Measurements from ENCODE around the gene AK5.
"Not testable (repeated sequence)": the region's sequence is repeated elsewhere in the genome, so short reads cannot be mapped to it uniquely, and the experiment has no call there.

Gene AK5

DNA sequence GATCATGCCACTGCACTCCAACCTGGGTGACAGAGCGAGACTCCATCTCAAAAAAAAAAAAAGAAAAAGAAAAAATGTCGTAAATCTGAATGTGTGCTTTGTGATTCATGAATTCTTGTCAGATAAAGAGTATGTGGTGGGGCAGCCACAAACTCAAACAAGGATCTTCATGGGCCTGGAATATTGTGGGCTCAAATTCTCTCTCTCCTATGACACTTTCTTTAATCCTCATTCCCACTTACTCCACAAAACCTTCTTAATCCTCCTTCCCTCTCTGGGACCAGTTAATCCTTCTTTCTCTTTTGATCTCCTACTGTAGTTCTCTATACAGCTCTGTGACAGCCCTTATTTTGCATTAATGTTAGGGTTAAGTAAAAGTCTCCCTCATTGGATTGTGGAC, 112.3 kb downstream of the AK5 start:
- no peak overlapping the region for H3K4me3 ChIP-seq (ENCODE audit: low read depth, low read length)

DNA sequence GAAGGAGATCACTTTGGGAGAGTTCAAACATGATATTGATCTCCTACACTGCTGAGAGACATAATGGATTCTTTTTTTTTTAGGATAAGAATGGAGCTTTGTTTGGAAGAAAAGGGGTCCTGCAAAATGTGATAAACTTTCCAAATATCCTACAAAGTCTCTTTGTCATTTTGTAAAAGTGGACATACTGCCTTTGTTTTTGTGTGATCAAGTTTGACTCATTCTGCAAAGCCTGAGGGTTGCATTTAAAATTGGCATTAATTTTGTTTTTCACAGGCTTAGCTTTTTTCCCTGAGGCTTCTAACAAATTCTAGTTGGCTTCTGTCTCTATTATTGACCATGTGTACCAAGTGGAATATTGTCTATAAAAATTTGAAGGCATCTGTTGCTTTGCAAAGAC, 113.2 kb downstream of the AK5 start:
- no peak overlapping the region for H3K4me3 ChIP-seq (ENCODE audit: low read depth, low read length)

DNA sequence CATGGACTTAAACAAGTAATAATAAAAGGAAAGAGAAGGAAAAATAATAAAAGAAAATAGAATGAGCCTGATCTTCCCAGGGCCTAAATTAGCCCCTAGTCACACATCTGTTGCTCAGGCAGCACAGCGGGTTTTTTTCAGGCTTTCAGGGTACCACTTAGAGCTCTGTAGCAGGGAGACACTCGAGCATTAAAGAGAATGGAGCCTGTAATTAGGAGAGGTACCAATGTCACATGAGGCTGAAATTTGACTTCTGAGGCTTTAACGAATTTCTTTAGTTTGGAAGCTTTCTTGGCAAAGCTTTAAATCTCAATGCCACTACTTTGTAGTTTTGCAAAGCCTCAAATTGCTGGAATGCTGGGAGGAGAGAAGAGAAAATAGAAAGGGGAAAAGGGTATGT, 116.3 kb downstream of the AK5 start:
- H3K4me3 ChIP-seq (ENCODE audit: low read depth, low read length) = no peak overlapping the region

DNA sequence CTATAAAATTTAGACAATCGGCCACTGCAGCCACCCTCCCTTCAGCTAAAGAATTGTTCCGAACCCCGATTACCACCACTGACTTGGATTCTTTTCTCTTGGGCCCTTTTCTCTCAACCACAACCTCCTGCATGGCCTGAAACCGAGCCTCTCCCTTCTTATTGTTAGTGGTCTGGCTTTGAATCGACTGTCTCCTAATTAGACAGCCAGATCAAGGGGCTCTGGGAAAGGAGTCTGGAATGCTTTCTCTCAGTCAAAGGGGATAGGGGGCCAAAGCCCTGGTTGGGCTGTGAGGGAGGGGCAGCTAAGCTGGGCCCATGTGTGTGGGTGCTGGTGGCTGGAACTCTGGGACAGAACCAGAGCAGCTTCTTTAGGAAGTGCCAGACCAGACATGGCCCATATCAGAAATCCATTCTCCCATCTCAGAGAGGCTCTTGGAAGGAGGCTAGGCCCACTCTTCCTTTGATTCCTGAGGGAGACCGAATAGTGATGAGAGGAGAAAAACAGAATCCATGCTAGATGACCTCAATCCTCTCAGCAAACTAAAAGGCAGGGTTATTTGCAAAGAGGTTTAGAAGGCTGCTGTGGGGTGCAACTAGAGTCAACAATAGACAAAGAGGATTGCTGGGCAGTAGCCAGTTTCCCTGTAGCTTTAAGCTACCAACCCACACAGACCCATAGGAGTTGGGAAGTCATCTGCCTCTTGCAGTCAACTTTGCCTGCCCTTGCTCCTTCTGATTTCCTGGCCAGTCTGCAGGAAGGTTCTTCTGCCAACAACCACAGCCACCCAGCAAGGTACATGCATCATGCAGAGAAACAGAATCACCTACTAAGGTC, 117.6 kb downstream of the AK5 start:
- no peak overlapping the region for H3K4me3 ChIP-seq (ENCODE audit: low read depth, low read length)

DNA sequence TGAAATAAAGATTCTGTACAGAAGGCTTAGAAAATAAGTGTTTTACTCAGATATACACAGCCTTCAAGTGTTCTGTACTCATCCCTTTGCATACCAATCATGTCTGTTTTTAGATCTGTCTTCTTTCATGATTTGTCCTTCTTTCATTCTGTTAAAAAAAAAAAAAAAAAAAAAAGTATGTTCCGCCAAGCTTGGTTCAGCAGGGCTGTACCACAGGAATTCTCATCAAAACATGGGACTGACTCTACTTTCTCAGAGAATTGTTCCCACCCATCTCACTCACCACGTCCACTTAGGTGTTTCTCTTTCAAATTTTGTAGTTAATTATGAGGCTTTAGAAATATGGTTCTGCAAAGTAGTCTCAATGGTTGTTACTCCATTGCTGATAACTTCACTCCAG, 119.0 kb downstream of the AK5 start:
- H3K4me3 ChIP-seq (ENCODE audit: low read depth, low read length) = no peak overlapping the region

DNA sequence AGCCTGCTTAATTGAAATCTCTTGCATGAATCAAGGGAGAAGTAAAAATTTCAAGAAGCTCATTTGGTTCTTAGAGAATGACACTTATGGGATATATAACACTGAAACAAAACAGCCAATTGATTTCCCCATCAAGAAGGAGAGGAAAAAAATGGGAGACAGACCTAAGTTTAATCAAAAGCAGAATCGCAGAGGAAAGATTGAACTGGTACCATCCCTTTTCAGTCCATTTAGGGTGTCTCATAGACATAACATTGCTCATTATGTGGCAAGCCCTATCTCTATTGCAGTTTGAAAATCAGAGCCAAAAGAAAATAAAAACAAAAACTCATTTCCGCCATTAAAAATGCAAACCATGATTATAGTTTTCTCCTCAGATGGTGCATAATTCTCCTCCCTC, 119.6 kb downstream of the AK5 start:
- no peak overlapping the region for H3K4me3 ChIP-seq (ENCODE audit: low read depth, low read length)

DNA sequence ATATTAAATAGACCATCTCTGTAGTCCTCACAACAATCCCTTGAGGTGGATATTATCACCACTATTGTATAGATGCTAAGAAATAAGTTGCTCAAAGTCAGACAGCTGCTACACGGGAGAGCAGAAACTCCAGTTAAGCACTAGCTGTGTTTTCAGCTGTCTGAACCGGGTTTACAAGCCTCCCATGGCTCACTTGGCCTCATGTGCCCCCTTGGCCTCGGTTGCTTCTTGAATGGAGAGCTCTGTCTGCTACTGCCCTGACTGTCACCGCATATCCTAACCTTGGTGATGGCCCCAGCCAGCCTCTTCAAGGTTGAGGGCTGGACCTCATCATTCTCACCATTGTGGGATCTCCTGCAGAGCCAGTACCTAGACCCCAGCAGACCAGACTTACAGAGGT, 123.4 kb downstream of the AK5 start:
- H3K4me3 ChIP-seq (ENCODE audit: low read depth, low read length) = no peak overlapping the region

DNA sequence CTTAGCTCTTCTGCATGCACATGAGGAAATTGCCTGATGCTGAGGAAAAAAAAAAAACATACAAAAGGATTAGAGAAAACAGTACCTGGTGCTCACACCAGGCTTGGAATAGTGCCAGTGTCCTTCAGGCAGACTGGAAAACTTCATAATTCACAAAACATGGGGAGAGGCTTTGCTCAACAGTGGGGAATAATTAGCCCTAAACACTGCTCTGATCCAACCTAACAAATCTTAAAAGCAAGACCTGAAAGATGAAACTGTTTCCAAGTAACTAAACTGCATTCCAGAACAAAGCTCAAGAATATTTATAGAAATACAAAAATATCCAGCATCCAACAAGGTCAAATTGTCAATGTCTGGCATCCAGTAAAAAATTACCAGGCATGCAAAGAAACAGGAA, 124.8 kb downstream of the AK5 start:
- H3K4me3 ChIP-seq (ENCODE audit: low read depth, low read length) = no peak overlapping the region

DNA sequence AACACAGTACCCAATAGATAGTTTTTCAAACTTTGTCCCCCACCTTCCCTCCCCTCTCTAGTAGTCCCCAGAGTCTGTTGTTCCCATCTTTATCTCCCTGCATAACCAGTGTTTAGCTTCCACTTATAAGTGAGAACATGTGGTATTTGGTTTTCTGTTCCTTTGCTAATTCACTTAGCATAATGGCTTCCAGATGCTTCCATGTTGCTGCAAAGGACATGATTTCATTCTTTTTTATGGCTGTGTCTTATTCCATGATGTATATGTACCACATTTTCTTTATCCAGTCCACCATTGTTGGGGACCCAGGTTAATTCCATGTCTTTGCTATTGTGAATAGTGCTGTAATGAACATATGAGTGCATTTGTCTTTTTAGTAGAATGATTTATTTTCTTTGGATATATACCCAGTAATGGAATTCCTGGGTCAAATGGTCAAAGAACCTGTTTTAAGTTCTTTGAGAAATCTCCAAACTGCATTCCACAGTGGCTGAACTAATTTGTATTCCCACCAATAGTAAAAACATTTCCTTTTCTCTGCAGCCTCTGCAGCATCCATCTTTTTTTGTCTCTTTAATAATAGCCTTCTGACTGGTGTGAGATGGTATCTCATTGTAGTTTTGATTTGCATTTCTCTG, 126.0 kb downstream of the AK5 start:
- no peak overlapping the region for H3K4me3 ChIP-seq (ENCODE audit: low read depth, low read length)

DNA sequence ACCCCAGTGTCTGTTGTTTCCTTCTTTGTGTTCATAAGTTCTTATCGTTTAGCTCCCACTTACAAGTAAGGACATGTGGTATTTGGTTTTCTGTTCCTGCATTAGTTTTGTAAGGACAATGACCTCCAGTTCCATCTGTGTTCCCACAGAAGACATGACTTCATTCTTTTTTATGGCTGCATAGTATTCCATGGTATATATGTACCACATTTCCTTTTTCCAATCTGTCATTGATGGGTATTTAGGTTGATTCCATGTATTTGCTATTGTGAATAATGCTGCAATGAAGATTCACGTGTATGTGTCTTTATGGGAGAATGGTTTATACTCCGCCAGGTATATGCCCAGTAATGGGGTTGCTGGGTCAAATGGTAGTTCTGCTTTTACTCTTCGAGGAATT, 127.1 kb downstream of the AK5 start:
- H3K4me3 ChIP-seq (ENCODE audit: low read depth, low read length) = not testable (repeated sequence)

DNA sequence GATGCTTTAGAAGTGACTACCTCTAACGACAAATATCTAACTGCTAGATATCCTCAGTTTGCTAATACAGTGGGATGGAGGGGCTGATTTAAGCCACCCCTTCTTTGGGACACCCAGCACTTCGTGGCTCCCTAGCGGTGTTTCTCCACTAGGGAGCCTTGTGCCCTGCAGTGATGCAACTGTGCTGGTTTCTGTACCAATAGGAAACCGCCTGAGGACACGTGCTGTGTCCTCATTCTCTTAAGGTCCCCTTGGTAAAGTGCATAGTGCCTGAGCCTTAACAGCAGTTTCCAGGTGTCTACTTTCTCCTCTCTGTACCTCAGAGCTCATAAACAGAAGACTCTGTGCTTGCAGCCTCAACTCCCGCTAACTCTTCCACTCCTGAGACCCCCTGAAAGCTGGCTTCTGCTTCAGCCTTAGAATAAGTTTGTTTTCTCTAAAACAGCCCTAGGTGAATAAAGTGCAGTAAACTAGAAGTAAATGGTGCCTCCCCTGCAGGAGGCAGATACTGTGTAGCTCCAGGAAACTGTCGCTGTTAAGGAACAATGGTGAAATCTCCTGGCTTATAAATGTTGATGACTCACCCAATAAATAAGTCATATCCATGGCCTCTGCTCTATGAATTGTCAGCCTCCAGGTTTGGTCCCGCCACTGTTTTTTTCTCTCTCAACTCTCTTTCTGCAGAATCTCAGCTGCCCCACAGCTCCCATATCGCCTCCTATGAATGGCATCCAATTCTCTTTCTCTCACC, 130.4 kb downstream of the AK5 start:
- H3K4me3 ChIP-seq (ENCODE audit: low read depth, low read length) = no peak overlapping the region

DNA sequence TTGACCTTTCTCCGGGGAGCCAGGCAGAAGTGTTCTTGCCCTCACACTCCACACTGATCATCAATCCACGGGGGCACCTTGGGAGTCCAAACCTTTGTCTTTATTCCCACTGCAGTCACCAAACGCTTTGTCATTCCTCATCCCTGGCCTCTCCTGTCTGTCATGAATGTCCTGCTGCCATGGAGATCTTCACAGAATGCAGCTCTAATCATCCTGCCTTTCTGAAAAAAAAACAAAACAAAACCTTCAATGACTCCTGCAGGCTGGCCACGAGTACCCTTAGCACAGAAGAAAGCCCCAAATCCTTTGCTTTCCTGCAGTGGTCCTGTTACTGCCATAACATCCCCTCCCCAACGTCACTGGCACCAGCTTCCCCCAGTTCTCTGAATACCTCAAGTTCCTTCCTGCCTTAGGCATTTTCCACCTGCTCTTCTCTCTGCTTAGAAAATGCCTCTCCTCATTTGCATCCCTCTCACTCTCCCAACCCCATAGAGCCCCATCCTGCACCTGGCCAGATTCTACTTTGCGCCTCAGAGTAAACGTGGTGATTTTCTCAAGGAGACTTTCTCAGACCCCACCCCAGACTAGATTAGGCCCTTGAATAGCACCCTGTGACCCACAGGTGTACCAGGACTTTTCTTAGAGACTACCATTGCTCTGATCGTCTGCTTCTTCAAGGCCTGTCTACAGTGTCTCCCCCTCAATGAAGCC, 131.2 kb downstream of the AK5 start:
- no peak overlapping the region for H3K4me3 ChIP-seq (ENCODE audit: low read depth, low read length)

DNA sequence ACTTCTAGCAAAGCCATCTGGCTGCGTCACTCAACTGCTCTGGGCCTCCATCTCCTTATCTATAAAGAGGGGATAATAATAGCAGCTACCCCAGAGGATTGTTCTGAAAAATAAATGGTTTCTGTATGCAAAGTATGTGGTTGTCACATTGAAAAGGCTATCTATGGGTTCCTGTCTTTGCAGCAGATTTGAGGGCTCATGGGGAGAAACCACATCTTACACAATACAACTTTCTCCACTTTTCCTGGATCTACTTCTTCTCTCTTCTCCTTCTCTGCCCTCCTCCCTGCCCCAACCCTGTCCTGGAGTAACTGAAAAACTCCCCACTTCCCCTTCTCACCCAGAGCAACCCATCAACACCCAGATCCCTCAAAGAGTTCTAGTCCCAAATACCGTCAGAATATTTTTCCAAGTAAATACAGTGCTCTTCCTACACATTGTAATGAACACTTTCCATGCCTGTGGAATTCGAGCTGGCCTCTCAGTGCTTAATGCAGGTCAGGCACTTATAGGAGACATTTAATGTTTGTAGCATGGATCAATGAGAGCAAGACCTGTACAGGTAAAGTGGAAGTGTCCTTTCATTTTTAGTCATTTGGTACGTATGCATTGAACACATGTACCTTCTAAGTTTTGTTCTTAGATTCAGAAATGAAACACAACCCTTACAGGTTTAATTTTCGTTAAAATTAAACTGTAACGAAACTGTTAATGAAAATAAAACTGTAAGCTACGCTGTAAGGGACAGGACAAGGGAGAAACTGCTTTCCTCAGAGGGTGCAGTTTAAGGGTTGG, 131.9 kb downstream of the AK5 start:
- no peak overlapping the region for H3K4me3 ChIP-seq (ENCODE audit: low read depth, low read length)

DNA sequence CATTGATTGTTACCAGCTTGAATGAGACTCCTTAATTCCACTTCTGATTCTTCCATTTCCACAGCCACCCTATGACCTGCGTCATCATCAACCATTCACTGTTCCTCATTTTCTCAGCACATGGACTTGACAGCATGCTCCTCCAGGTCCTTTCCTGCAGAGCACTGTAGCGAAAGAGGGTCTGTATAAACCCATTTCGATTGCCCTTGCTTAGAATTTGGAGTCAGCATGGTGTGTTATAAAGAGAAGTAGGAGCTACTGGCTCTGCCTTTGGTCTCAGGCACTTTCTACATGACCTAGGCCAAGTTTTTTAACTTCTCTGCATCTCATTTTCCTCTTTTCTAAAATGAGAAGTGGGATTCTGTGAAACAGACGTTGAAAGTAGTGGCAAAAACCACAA, 133.8 kb downstream of the AK5 start:
- no peak overlapping the region for H3K4me3 ChIP-seq (ENCODE audit: low read depth, low read length)

DNA sequence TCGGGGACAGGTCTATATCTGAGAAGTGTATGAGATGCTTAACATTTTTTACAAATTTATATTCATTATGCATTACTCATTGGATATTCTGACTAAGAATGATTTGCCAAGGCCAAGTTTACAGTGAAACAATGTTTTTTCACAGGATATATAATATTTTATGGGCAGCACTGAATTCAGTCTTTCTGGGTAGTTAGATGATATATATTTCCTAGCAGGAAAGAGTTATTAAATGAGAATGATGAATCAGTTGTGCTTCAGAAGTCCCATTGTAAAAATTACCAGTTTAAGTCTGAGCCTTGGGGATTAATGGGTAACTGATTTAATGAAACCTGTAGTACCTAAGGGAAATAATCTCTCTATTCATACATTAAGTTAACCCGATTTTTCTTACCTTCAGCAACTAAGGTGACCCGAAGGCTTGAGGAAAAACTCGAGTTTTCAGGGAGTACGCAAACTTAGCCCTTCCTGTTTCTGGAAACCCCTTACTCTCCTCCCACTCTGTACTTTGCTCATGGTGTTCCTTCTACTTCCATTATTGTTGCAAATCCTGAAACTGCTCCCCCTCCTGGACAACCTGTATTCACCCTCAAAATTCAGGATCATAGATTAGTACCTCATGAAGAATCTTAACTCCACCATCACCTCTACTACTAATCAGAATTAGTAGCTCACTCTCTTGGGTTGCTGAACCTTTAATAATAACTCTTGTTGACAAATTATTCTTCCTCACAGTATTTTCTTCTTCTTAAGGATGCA, 135.1 kb downstream of the AK5 start:
- no peak overlapping the region for H3K4me3 ChIP-seq (ENCODE audit: low read depth, low read length)

DNA sequence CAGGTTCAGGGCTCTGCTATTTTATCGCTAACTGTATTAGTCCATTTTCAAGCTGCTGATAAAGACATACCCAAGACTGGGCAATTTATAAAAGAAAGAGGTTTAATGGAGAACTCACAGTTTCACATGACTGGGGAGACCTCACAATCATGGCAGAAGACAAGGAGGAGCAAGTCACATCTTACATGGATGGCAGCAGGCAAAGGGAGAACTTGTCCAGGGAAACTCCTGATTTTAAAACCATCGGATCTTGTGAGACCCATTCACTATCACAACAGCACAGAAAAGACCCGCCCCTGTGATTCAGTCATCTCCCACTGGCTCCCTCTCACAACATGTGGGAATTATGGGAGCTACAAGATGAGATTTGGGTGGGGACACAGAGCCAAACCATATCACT, 136.2 kb downstream of the AK5 start:
- H3K4me3 ChIP-seq (ENCODE audit: low read depth, low read length) = not testable (repeated sequence)

DNA sequence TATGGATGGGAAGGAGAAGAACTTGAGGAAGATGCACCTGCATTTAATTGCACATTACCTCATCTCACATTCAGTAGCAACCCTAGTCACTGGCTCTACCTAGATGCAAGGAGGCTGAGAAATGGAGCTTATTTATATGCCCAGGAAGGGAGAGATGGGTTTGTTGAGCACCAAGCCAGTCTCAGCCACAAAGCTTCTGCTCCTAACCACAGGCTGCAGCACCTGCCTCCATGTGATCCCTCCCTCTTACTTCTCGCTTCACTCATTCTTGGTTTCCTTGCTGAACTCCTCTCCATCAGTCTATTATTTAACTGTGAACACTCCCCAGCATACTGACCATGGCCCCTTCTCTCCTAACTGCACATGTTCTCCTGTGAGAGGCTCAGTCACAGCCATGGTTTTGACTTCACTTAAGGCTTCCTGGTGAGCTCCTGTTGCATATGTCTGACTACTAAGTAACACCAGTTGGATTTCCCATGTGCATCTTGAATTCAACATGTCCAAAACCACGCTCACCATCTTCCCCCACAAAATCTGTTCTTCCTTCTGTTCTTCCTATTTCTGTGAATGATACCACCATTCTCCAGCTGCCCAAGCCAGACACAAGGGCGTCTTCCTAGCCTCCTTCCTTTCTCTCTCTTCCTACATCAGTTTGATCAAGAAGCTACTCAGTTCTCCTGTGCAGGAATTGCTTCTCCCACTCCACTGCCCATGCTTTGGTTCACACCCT, 139.8 kb downstream of the AK5 start:
- H3K4me3 ChIP-seq (ENCODE audit: low read depth, low read length) = no peak overlapping the region

DNA sequence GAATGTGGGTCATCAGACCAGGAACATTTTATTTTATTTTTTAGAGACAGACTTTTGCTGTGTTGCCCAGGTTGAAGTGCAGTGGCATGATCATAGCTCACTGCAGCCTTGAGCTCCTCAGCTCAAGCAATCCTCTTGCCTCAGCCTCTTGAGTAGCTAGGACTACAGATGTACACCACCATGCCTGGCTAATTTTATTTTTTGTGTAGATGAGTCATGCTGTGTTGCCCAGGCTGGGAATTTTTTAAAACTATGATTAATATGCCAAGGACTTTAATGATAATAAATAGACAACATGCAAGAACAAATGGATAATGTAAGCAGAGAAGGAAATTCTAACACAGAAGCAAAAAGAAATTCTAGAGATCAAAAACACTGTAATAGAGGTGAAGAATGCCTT, 142.4 kb downstream of the AK5 start:
- H3K4me3 ChIP-seq (ENCODE audit: low read depth, low read length) = no peak overlapping the region

DNA sequence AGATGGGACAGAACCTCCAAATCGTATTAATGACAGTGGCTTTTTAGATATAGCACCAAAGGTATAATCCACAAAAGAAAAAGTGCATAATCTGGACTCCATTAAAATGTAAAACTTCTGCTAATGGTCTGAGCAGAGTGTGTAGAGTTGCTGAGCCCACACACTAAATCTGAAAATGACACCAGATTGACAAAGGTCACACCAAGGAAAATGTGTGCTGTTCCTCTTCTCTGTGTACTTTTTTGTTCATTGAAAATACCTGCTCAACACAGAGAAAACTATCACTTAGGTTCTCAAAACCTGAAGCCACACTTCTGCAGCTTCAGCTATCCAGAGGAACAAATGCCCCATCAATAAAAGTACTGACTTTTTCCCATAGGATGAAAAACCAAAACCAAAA, 146.2 kb downstream of the AK5 start:
- no peak overlapping the region for H3K4me3 ChIP-seq (ENCODE audit: low read depth, low read length)

All from iPS-11a (cell line).